ENCODE results near the gene AGBL4. TPM values are rescaled to one million over a fixed set of nuclear protein-coding genes. Genes with fewer than 3 reads are reported as not detected.
A peak's percentile ranks its signal among the peaks of the same experiment; 100 is the strongest.

The AGBL4 gene
- total and polyA plus RNA-seq, 5 experiments from 2014 or later = 0.16 to 0.25 TPM; not detected in 3

- no peaks in the 10 kb centered on the region for H3K9me3 Mint-ChIP-seq
- DNase-seq (no peak), ATAC-seq (no peak)
- peaks cover 2 to 17% (median 16%) of the 10 kb centered on the region in 5 donors for H3K27me3 Mint-ChIP-seq
- H3K27ac Mint-ChIP-seq = peak overlapping the region in 2 of 10 donors; percentile 0 to 28
- no peak overlapping the region for H3K4me3 Mint-ChIP-seq
- POLR2A ChIA-PET = no interaction called here
- H3K4me1 Mint-ChIP-seq = no peaks in the 10 kb centered on the region
- H3K36me3 Mint-ChIP-seq = no peaks in the 10 kb centered on the region
These were observed 1075.2 kb downstream of the AGBL4 start for GRCh38 chr1:48948562-48948961.

GRCh38 chr1:48947761-48948537 lies 1075.8 kb downstream of the AGBL4 start:
- H3K4me1 Mint-ChIP-seq = no peaks in the 10 kb centered on the region
- H3K27me3 Mint-ChIP-seq = peaks cover 2 to 19% (median 16%) of the 10 kb centered on the region in 5 donors
- no peak overlapping the region for H3K4me3 Mint-ChIP-seq
- peak overlapping the region in 2 of 10 donors; percentile 0 to 28 for H3K27ac Mint-ChIP-seq
- H3K9me3 Mint-ChIP-seq = no peaks in the 10 kb centered on the region
- POLR2A ChIA-PET = no interaction called here
- no peak for DNase-seq
- no peak for ATAC-seq
- no peaks in the 10 kb centered on the region for H3K36me3 Mint-ChIP-seq

GRCh38 chr1:48946070-48946469 lies 1077.7 kb downstream of the AGBL4 start:
- Mint-ChIP-seq H3K27ac (no peak overlapping the region), H3K4me1 (no peaks in the 10 kb centered on the region), H3K36me3 (no peaks in the 10 kb centered on the region), H3K27me3 (peaks cover 2 to 19% (median 16%) of the 10 kb centered on the region in 5 donors), H3K9me3 (no peaks in the 10 kb centered on the region), H3K4me3 (no peak overlapping the region)
- POLR2A ChIA-PET = no interaction called here
- ATAC-seq (no peak), DNase-seq (no peak)

- ATAC-seq = no peak
- POLR2A ChIA-PET = no interaction called here
- H3K27ac Mint-ChIP-seq = no peak overlapping the region
- H3K4me3 Mint-ChIP-seq = no peak overlapping the region
- peaks cover 2 to 22% (median 16%) of the 10 kb centered on the region in 5 donors for H3K27me3 Mint-ChIP-seq
- no peaks in the 10 kb centered on the region for H3K9me3 Mint-ChIP-seq
- no peak for DNase-seq
- H3K36me3 Mint-ChIP-seq = no peaks in the 10 kb centered on the region
- no peaks in the 10 kb centered on the region for H3K4me1 Mint-ChIP-seq
These were observed 1078.9 kb downstream of the AGBL4 start for GRCh38 chr1:48944811-48945210.

GRCh38 chr1:48943826-48944225 lies 1079.9 kb downstream of the AGBL4 start:
- Mint-ChIP-seq H3K4me3 (no peak overlapping the region), H3K9me3 (no peaks in the 10 kb centered on the region), H3K27me3 (peaks cover 2 to 16% (median 9%) of the 10 kb centered on the region in 5 donors), H3K27ac (no peak overlapping the region), H3K36me3 (no peaks in the 10 kb centered on the region), H3K4me1 (no peaks in the 10 kb centered on the region)
- no peak for DNase-seq
- no peak for ATAC-seq
- POLR2A ChIA-PET = no interaction called here

GRCh38 chr1:48943393-48943792 lies 1080.4 kb downstream of the AGBL4 start:
- no peak overlapping the region for H3K4me3 Mint-ChIP-seq
- DNase-seq = no peak
- H3K4me1 Mint-ChIP-seq = no peaks in the 10 kb centered on the region
- no peaks in the 10 kb centered on the region for H3K9me3 Mint-ChIP-seq
- peaks cover 2 to 17% (median 5%) of the 10 kb centered on the region in 5 donors for H3K27me3 Mint-ChIP-seq
- no peaks in the 10 kb centered on the region for H3K36me3 Mint-ChIP-seq
- H3K27ac Mint-ChIP-seq = no peak overlapping the region
- no peak for ATAC-seq
- POLR2A ChIA-PET = no interaction called here

- no peaks in the 10 kb centered on the region for H3K9me3 Mint-ChIP-seq
- H3K27ac Mint-ChIP-seq = no peak overlapping the region
- ATAC-seq (no peak), DNase-seq (no peak)
- POLR2A ChIA-PET = no interaction called here
- no peaks in the 10 kb centered on the region for H3K36me3 Mint-ChIP-seq
- H3K4me3 Mint-ChIP-seq = no peak overlapping the region
- no peaks in the 10 kb centered on the region for H3K4me1 Mint-ChIP-seq
- peaks cover 0 to 14% (median 0%) of the 10 kb centered on the region in 5 donors for H3K27me3 Mint-ChIP-seq
These were observed 1082.6 kb downstream of the AGBL4 start for GRCh38 chr1:48940962-48941732.

GRCh38 chr1:48940354-48940753 lies 1083.4 kb downstream of the AGBL4 start:
- no peaks in the 10 kb centered on the region for H3K4me1 Mint-ChIP-seq
- no peaks in the 10 kb centered on the region for H3K9me3 Mint-ChIP-seq
- DNase-seq (no peak), ATAC-seq (no peak)
- no peak overlapping the region for H3K4me3 Mint-ChIP-seq
- POLR2A ChIA-PET = no interaction called here
- no peaks in the 10 kb centered on the region for H3K36me3 Mint-ChIP-seq
- H3K27ac Mint-ChIP-seq = peak overlapping the region in 1 of 10 donors; percentile 15
- H3K27me3 Mint-ChIP-seq = peaks cover 0 to 16% (median 1%) of the 10 kb centered on the region in 5 donors

GRCh38 chr1:48939828-48940227 lies 1083.9 kb downstream of the AGBL4 start:
- Mint-ChIP-seq H3K27me3 (peaks cover under 1 to 18% (median 6%) of the 10 kb centered on the region in 5 donors), H3K4me3 (no peak overlapping the region), H3K4me1 (no peaks in the 10 kb centered on the region), H3K9me3 (no peaks in the 10 kb centered on the region), H3K27ac (no peak overlapping the region), H3K36me3 (no peaks in the 10 kb centered on the region)
- DNase-seq = no peak
- ATAC-seq = no peak
- POLR2A ChIA-PET = no interaction called here

- H3K27ac Mint-ChIP-seq = no peak overlapping the region
These were observed 1084.7 kb downstream of the AGBL4 start for GRCh38 chr1:48939042-48939441.

GRCh38 chr1:48937732-48938131 lies 1086.0 kb downstream of the AGBL4 start:
- H3K27me3 Mint-ChIP-seq = peaks cover 5 to 21% (median 12%) of the 10 kb centered on the region in 5 donors

More at GRCh38 chr1:48939042-48939441, 1084.7 kb downstream of the AGBL4 start:
- no peak for ATAC-seq
- no peaks in the 10 kb centered on the region for H3K4me1 Mint-ChIP-seq
- no peak for DNase-seq
- H3K36me3 Mint-ChIP-seq = no peaks in the 10 kb centered on the region
- no peaks in the 10 kb centered on the region for H3K9me3 Mint-ChIP-seq
- POLR2A ChIA-PET = no interaction called here
- H3K27me3 Mint-ChIP-seq = peaks cover 5 to 24% (median 12%) of the 10 kb centered on the region in 5 donors
- H3K4me3 Mint-ChIP-seq = no peak overlapping the region

GRCh38 chr1:48936436-48936835 lies 1087.3 kb downstream of the AGBL4 start:
- no peak for DNase-seq
- no peak for ATAC-seq
- H3K27ac Mint-ChIP-seq = no peak overlapping the region

More at GRCh38 chr1:48937732-48938131, 1086.0 kb downstream of the AGBL4 start:
- Mint-ChIP-seq H3K4me1 (no peaks in the 10 kb centered on the region), H3K27ac (no peak overlapping the region), H3K9me3 (no peaks in the 10 kb centered on the region), H3K36me3 (no peaks in the 10 kb centered on the region), H3K4me3 (no peak overlapping the region)
- ATAC-seq (no peak), DNase-seq (no peak)
- POLR2A ChIA-PET = no interaction called here

GRCh38 chr1:48932366-48932765 lies 1091.4 kb downstream of the AGBL4 start:
- peaks cover 0 to 2% (median 0%) of the 10 kb centered on the region in 9 donors for H3K9me3 Mint-ChIP-seq

More at GRCh38 chr1:48936436-48936835, 1087.3 kb downstream of the AGBL4 start:
- Mint-ChIP-seq H3K27me3 (peaks cover 5 to 23% (median 11%) of the 10 kb centered on the region in 5 donors), H3K9me3 (no peaks in the 10 kb centered on the region), H3K4me1 (no peaks in the 10 kb centered on the region), H3K4me3 (no peak overlapping the region), H3K36me3 (no peaks in the 10 kb centered on the region)
- POLR2A ChIA-PET = no interaction called here

More at GRCh38 chr1:48932366-48932765, 1091.4 kb downstream of the AGBL4 start:
- H3K27me3 Mint-ChIP-seq = peaks cover 5 to 30% (median 11%) of the 10 kb centered on the region in 5 donors
- no peak overlapping the region for H3K4me3 Mint-ChIP-seq
- H3K36me3 Mint-ChIP-seq = no peaks in the 10 kb centered on the region
- ATAC-seq (no peak), DNase-seq (no peak)
- no peak overlapping the region for H3K27ac Mint-ChIP-seq
- H3K4me1 Mint-ChIP-seq = no peaks in the 10 kb centered on the region
- POLR2A ChIA-PET = no interaction called here
